HG02840 (cell line): ENCODE data around the gene ST8SIA5.

Experiments
- ATAC-seq: cut with Tn5 transposase; IDR thresholded peaks from one replicate; pipeline ENCODE4 v1.9.1; 2021; ENCODE audit warnings: mild to moderate bottlenecking, moderate library complexity, moderate number of reproducible peaks; ENCODE audit not compliant: unreplicated experiment, low FRiP score

The ST8SIA5 gene

DNA sequence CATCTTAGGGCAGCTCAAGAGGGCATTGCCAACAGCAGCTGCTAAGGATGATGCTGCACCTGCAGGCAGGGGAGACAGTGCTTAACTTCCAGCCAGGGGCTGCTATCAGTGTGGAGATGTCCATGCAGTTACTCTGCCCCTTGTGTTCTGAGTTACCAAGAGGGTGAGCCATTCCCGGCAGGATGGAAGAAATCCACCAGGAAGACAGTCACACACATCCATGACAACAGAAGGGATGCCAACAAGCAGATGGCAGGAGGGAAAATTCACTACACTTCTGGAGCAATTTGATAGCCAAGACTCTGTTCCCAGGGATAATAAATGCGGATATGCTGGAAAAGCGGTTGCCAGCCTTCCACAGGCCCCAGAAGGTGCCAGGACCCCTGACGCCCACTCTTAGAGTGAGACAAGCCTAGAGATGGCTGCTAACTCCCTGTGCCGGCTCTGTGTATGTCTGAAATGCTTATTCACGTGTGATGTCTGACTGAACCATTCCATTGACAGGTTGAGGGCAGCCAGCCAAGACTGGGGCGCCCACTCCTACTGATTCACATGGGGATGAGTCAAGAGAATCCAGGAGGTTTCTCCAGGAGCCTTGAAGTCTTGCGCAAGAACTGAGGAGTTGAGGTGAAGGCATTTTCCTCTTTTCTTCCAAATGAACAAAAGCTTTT, 124.3 kb downstream of the ST8SIA5 start:
- ATAC-seq: no peak

DNA sequence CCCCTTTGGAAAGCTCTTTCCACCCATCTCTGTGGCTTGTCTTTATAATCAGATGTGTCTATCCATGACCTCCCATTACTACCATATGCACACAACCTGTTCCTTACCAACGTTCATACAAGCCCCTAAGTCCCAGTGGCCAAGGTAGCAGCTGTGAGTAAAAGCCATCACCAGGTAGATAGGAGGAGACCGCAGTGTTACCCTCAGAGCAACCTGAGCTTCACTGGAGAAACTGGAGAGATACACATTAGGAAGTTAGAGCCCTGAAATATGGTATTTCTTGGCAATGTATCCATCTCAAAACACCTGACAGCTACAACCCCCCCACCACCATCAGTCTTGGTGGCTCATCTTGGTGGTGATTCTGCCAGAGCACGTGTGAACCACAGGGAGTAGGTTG, 125.9 kb downstream of the ST8SIA5 start:
- ATAC-seq: no peak

DNA sequence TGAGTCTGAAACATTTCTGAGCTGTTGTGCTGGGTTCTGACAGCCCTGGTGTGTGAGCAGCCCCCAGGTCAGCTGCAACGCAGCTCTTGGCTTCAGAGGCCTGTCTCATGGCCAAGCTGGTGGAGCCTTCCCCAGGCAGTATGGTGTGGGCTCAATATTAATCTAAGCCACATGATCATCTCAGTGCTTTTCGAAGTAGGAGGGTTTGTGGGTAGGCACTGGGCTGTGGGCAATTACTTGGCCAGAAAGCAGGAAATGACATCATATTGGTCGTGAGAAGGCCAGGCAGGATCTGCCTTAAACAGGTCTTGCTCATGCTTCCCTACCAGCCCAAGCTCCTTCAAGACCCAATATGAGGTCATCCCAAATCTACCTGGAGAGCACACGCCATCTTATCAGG, 126.7 kb downstream of the ST8SIA5 start:
- no peak for ATAC-seq

DNA sequence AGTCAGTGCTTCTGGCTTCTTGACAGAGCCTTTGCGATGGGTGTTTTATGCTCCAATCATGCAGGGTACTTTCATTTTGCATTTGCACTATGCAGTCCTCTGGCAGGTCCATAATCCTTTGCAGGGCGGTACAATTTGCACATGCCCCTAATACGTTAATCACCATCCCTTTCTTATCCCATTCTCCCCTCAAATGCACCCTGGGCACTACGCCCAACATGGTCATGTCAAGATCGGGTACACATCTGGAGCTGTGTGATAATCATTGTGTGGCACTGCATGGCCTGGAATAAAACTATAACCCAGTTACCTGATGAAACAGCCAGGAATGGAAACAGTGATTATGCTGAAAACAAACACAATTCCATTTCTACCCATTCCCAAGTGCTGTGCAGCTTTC, 127.5 kb downstream of the ST8SIA5 start:
- ATAC-seq: no peak

DNA sequence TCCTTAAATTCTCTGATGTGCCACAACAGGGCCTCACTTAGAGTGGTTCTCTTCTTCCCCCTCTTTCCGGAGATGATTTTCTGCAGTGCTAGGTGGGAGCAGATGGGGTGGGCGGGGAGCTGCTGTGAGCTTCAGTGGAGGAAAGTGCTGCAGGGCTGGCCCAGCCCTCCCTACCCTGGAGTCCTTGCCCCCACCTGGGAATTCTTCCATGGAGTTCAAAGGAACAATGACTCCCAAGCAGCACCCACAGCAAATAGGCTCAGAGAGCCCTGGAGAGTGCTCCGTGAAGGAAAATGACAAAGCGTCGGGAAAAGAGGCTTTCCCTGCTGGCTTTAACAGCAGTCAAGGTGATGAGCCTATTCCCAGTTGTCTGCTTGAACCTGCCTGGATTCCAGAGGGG, 128.6 kb downstream of the ST8SIA5 start:
- no peak for ATAC-seq

DNA sequence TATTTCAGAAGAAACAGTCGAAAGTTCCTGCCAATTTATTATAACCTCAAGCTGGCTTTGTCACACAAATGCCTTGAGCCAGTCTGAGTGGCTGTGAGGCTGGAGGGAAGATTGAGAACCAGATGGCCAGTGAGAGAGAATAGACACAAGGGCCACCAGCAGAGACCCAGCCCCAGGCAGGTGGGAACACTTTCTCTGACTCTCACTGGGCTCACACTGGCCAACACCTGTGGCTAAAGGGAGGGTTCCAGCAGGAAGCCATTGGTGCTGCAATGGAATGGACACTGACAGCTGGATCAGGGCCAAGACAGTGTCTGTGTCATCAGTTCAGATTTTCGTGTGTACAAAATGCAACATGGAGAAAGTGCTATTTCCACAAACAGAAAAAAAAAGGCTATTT, 129.7 kb downstream of the ST8SIA5 start:
- no peak for ATAC-seq

DNA sequence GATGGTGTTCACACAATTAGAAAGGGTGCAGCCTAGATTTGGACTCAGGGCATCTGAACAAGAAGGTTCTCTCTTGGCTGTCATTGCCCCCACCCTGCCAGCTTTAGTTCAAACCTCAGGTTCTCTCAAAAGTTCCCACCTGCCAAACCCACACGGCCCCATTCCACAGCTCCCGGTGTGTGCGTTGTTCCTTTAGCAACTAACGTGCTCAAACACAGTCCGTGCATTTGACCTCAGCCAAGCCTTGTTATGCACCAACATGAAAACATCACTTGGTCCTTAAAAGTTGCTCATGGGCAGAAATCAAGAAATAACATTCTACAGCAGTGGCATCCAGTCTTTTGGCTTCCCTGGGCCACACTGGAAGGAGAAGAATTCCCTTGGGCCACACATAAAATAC, 131.8 kb downstream of the ST8SIA5 start:
- ATAC-seq: no peak

DNA sequence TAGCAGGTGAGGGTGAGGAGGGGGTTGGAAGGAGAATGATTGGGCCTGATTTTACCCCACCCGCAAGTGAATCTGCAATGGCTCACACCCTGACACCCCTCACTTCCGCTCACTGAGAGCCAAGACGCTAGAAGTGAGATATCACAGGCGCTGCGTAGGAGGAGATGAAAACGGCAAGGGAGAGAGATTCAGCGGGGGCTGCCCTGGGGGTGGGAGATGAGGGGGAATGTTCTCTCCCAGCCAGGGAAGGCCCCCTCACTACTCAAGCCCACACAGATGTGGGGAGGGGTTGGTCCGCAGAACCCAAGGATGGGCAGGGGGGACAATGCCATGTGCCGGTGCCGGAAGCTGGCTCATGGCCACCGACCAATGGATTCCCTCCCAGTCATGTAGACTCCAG, 132.7 kb downstream of the ST8SIA5 start:
- ATAC-seq: no peak

DNA sequence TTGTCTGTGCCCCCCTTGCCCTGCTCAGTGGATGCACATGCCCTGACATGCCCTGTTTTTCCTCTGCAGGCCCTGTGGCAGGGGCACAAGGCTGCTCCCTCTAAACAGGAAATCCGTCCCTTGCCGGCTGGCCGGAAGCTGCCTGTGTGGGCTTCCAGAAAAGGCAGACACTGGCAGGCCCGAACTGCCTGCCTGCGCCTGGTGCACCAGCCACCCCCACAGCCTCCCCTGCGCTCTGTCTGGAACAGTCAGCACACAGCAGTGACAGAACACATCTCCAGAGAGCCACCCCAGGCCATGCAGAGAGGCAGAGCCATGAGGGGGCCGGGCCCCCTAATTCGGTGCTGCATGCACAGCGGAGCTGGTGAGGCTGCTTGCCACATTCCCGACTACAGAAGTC, 133.3 kb downstream of the ST8SIA5 start:
- no peak for ATAC-seq

DNA sequence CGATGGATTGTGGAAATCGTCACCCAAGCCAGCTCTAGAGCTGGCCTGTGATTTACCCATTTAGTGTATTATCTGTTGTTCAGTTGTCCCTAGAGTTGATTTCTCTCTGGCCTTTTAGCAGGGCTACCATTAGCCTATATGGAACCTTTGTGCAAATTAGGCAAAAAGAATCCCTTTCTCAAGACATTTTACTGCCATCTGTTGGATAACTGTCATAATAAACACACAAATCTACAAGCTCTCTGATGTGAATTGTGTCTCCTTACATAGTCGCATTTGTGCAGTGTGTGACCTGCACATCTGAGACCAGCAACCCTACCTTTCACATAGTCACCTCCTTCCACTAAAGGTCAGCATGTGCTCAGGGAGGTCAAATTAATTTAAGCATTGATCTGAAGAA, 133.9 kb downstream of the ST8SIA5 start:
- no peak for ATAC-seq

DNA sequence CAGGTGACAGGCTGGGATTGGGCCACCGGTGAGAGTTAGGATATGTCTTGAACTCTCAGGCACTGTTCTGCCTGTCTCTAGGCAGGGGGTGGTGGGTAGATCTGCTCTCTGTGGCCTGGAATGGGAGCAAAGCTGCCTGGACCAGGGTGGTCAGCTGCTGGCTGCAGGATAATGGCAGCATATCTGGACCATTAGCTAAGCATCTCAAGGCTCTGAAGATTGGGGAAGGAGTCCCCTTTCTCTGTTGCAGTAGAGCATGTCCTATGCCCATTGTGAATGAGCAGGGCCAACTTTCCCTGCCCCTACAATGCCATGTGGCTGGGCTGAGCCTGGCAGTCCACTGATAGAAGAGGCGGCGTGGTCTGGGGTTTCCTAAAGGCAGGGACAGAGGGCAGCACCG, 134.4 kb downstream of the ST8SIA5 start:
- no peak for ATAC-seq

DNA sequence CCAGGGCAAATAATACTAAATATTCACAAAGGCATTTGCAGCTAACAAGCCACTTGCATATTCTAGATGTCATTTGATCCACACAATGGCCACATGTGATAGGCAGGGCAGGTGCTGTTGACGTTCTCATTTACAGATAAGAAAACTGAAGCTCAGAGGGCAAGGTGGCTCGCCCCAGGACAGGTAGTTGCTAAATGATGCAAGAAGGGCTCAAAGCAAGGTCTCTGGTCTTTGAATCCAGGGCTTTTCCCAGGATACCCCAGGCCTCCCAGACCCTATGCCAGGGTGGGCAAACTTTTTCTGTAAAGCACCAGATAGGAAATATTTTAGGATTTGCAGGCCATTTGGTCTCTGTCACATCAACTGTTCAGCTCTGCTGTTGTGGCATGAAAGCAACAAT, 135.0 kb downstream of the ST8SIA5 start:
- no peak for ATAC-seq

DNA sequence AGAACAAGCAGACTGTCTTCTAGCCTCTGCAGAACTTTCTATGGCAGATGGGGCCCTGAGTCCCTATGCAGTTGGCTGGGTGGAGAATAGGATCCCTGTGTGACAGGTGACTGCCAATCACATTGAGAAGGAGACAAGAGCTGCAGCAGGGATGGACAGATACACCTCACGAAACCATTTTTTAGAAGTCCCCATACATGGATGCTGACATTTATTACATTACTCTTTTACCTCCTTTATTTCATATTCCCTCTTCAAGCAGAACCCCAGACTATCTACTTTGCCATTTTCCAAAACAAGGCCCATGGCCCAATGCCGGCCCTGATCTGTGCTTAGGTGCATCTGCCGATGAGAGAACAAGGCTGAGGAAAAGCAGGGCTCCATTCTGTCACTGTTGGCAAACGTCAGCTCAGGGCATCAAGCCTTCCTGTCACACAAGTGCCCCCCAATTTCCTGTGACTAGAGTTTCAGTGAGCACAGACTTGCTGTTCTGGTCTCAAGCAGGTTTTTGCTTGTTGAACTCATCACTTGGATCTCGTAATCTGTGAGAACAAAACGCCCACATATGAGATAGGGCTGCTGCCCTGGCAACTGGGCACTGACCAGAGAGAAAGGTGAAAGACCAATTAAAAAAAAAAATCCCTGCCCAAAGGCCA, 135.6 kb downstream of the ST8SIA5 start:
- ATAC-seq: no peak

DNA sequence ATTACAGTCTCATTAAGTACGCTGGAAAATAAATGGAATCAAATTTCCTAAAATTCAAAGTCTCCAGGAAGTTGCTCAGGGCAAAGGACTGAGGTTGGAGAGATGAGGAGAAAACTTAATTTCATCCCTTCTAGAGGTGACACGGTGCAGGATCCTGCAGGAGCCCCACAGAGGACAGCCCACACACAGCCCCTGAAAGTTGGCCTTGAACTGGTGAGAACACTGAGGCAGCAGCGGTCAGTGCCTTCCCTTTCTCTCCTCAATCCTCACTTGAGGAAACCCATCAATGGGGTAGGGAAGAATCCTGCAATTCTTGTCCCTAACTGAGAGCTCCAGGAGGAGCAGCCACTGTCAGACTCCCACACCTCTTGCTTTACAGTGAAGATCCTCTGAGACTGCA, 137.3 kb downstream of the ST8SIA5 start:
- ATAC-seq: no peak
